GM23338 (cell line): Measurements from ENCODE around the gene CBFA2T3. TPM values are rescaled to one million over a fixed set of nuclear protein-coding genes. Genes with fewer than 3 reads are reported as not detected.

ENCODE experiments used
- ATAC-seq: fragments of 200-7000 bp; cut with Tn5 transposase; 3 replicates; pipeline ENCODE4 v1.9.1; 2020
- DNase-seq: peaks from one replicate; pipeline ENCODE4 v3.0.0-alpha.2; 2015; ENCODE audit warnings: low spot score
- H2AFZ ChIP-seq: fragments of 200-600 bp; sonication (generic); 2 replicates; pipeline ENCODE4 v1.8.0; 2016; ENCODE audit warnings: antibody characterized with exemption, mild to moderate bottlenecking, moderate library complexity
- H3F3A ChIP-seq: fragments of 200-600 bp; sonication (generic); replicated peaks from 2 replicates; pipeline ENCODE4 v1.8.0; 2017; ENCODE audit warnings: antibody characterized with exemption, mixed run types, low read depth
- H3K27ac ChIP-seq: fragments of 200-600 bp; sonication (generic); 2 replicates; pipeline ENCODE4 v1.6.1; 2016; ENCODE audit warnings: low read depth
- H3K27me3 ChIP-seq: fragments of 200-600 bp; sonication (generic); 2 replicates; pipeline ENCODE4 v1.8.0; 2016; ENCODE audit warnings: mild to moderate bottlenecking, mixed run types, moderate library complexity; ENCODE audit not compliant: insufficient read depth
- H3K36me3 ChIP-seq: fragments of 200-600 bp; sonication (generic); 2 replicates; pipeline ENCODE4 v1.8.0; 2016; ENCODE audit warnings: mild to moderate bottlenecking; ENCODE audit not compliant: insufficient read depth
- H3K4me1 ChIP-seq: fragments of 200-600 bp; sonication (generic); 2 replicates; pipeline ENCODE4 v1.8.0; 2016; ENCODE audit warnings: mild to moderate bottlenecking, moderate library complexity; ENCODE audit not compliant: insufficient read depth
- H3K4me2 ChIP-seq: fragments of 200-600 bp; sonication (generic); 2 replicates; pipeline ENCODE4 v1.7.1; 2017; ENCODE audit warnings: mixed run types
- H3K4me3 ChIP-seq: fragments of 200-600 bp; sonication (generic); 2 replicates; pipeline ENCODE4 v1.6.1; 2016; ENCODE audit warnings: mixed run types
- H3K79me2 ChIP-seq: fragments of 200-600 bp; sonication (generic); replicated peaks from 2 replicates; pipeline ENCODE4 v1.8.0; 2017; ENCODE audit warnings: mild to moderate bottlenecking; ENCODE audit not compliant: insufficient read depth
- H3K9me2 ChIP-seq: fragments of 200-600 bp; sonication (generic); 2 replicates; pipeline ENCODE4 v1.8.0; 2017; ENCODE audit not compliant: insufficient read depth
- H4K20me1 ChIP-seq: fragments of 200-600 bp; sonication (generic); replicated peaks from 2 replicates; pipeline ENCODE4 v1.8.0; 2017; ENCODE audit warnings: mild to moderate bottlenecking; ENCODE audit not compliant: insufficient read depth
- H3K27ac Mint-ChIP-seq: 2 replicates; pipeline ENCODE4 v1.8.0; 2020; ENCODE audit warnings: inconsistent platforms, mild to moderate bottlenecking, moderate library complexity, mixed read lengths
- H3K27me3 Mint-ChIP-seq: 3 replicates; pipeline ENCODE4 v1.8.0; 2022; ENCODE audit warnings: low read depth, mild to moderate bottlenecking, moderate library complexity, mixed read lengths, inconsistent platforms; ENCODE audit not compliant: insufficient read depth, poor library complexity
- H3K36me3 Mint-ChIP-seq: 3 replicates; pipeline ENCODE4 v1.8.0; 2021; ENCODE audit warnings: low read depth, mild to moderate bottlenecking, inconsistent platforms, moderate library complexity, mixed read lengths
- H3K4me1 Mint-ChIP-seq: 3 replicates; pipeline ENCODE4 v1.8.0; 2020; ENCODE audit warnings: mild to moderate bottlenecking, inconsistent platforms, mixed read lengths
- H3K4me3 Mint-ChIP-seq: 3 replicates; pipeline ENCODE4 v1.8.0; 2021; ENCODE audit warnings: moderate library complexity, mild to moderate bottlenecking, inconsistent platforms, mixed read lengths
- H3K9me3 Mint-ChIP-seq: 3 replicates; pipeline ENCODE4 v1.8.0; 2020; ENCODE audit warnings: moderate library complexity, mild to moderate bottlenecking, inconsistent platforms, mixed read lengths
- CREB1 ChIP-seq: fragments of 250-450 bp; sonication (Bioruptor Pico); IDR thresholded peaks from 2 replicates; pipeline ENCODE4 v1.5.0; 2020; ENCODE audit warnings: low read depth, mild to moderate bottlenecking, moderate library complexity
- CTCF ChIP-seq, 2 experiments: fragments of 200-600 bp in 1 of 2; sonication (generic) in 1 of 2; conservative IDR thresholded peaks; 2 replicates each; pipeline versions ENCODE4 v1.5.1 to v1.6.1; 2016 to 2017; ENCODE audit warnings: antibody characterized with exemption in 2 of 2, low read depth in 2 of 2, mild to moderate bottlenecking in 2 of 2, moderate library complexity in 1 of 2
- ETS1 ChIP-seq: IDR thresholded peaks from 2 replicates; pipeline ENCODE4 v1.6.1; 2016; ENCODE audit warnings: antibody characterized with exemption
- EZH2 ChIP-seq: fragments of 200-600 bp; sonication (generic); IDR thresholded peaks from one replicate; pipeline ENCODE4 v1.8.0; 2017; ENCODE audit warnings: antibody characterized with exemption, mild to moderate bottlenecking, low read depth; ENCODE audit not compliant: unreplicated experiment
- EZH2phosphoT487 ChIP-seq: fragments of 200-600 bp; sonication (generic); IDR thresholded peaks from one replicate; pipeline ENCODE4 v1.8.1; 2018; ENCODE audit warnings: antibody characterized with exemption; ENCODE audit not compliant: unreplicated experiment
- JUNB ChIP-seq: IDR thresholded peaks from one replicate; pipeline ENCODE4 v1.6.1; 2016; ENCODE audit warnings: antibody characterized with exemption; ENCODE audit not compliant: unreplicated experiment
- NANOG ChIP-seq: IDR thresholded peaks from 2 replicates; pipeline ENCODE4 v1.6.1; 2016; ENCODE audit warnings: antibody characterized with exemption, borderline replicate concordance
- POLR2AphosphoS5 ChIP-seq: IDR thresholded peaks from 2 replicates; pipeline ENCODE4 v1.6.1; 2016; ENCODE audit warnings: antibody characterized with exemption, low read depth
- STAT1 ChIP-seq: IDR thresholded peaks from one replicate; pipeline ENCODE4 v1.6.1; 2016; ENCODE audit warnings: antibody characterized with exemption; ENCODE audit not compliant: unreplicated experiment
- ZNF114 ChIP-seq: fragments of 250-450 bp; sonication (Bioruptor Pico); IDR thresholded peaks from 2 replicates; pipeline ENCODE4 v1.5.0; 2020; ENCODE audit warnings: mild to moderate bottlenecking, moderate library complexity
- ZNF331 ChIP-seq: fragments of 250-450 bp; sonication (Bioruptor Pico); IDR thresholded peaks from 2 replicates; pipeline ENCODE4 v1.5.0; 2020; ENCODE audit warnings: low read depth, mild to moderate bottlenecking, moderate library complexity
- polyA plus RNA-seq: library from polyadenylated mRNA; unstranded; fragments of >200 nt; fragmentation: Nextera tagmentation; extraction: Ambion mirVana; gene quantifications from 2 replicates; pipeline ENCODE4 v1.2.1, GENCODE V29; 2016
- total RNA-seq: library from RNA; depleted of rRNA; stranded (reverse); fragments of >200 nt; shearing (Covaris generic); gene quantifications from 2 replicates; pipeline ENCODE4 v1.2.3, GENCODE V29; 2014
- TF ChIP-seq, protein P1 (sequence below): IDR thresholded peaks from one replicate; pipeline ENCODE4 v1.6.1; 2018; ENCODE audit warnings: antibody characterized with exemption; ENCODE audit not compliant: unreplicated experiment
- TF ChIP-seq, protein P2 (sequence below): fragments of 250-450 bp; sonication (Bioruptor Pico); IDR thresholded peaks from 2 replicates; pipeline ENCODE4 v1.5.0; 2020; ENCODE audit warnings: mild to moderate bottlenecking, moderate library complexity

Gene CBFA2T3
- total and polyA plus RNA-seq, 2 experiments from 2014 or later = 0.87 to 1.5 TPM

DNA sequence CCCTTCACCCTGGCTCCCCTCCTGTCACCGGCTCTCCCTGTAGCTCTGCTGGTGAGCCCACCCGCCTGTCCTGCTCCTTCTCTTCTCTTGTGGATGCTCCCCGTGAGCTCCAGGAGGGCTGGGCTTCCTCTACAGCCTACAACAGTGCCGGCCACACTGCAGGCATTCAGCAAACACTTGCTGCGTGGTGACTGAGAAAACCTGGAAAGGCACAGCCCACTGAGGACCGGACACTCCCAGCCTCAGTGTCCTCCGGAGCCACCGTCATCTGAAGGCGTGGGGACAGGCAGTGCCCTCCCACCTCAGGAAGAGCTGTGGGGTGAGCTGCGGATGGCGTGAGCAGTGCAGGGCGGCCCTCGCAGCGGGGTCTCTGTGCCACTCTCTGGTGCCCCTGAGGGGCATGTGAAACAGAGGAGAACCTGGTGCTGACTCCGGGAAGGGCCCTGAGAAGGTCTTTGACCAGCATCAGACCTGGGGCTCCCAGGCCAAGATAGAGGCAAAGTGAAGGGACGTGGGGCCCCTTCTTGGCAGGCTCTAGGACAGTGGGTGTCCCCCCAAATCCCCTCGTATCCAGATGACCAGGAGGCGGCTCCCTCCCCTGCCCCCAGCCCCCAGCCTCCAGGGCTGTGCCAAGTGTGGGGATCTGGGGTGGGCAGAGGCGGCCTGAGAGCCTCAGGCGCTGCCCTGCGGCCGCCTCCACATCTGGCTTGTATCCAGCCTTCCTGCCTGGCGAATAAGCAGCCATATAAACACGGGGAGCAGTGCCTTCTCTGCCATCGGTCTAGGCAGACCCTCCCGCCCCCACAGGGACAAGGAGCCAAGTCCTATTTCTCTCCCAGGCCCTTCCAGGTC, 66.5 kb downstream of the CBFA2T3 start:
- Histone ChIP-seq H3K27me3 (no peaks in the 10 kb centered on the region), H3K4me2 (no peak overlapping the region), H3K27ac (no peak overlapping the region), H4K20me1 (no peaks in the 10 kb centered on the region), H3K4me3 (no peak overlapping the region), H3K9me2 (no peaks in the 10 kb centered on the region), H3K4me1 (no peaks in the 10 kb centered on the region), H3K36me3 (no peaks in the 10 kb centered on the region), H3F3A (no peaks in the 10 kb centered on the region), H3K79me2 (no peaks in the 10 kb centered on the region), H2AFZ (no peak overlapping the region)
- no peak for DNase-seq
- no peak for TF ChIP-seq CREB1 (CRISPR knock-in tag)
- TF ChIP-seq POLR2AphosphoS5 = no peak
- TF ChIP-seq NANOG = no peak
- TF ChIP-seq, protein P1, sequence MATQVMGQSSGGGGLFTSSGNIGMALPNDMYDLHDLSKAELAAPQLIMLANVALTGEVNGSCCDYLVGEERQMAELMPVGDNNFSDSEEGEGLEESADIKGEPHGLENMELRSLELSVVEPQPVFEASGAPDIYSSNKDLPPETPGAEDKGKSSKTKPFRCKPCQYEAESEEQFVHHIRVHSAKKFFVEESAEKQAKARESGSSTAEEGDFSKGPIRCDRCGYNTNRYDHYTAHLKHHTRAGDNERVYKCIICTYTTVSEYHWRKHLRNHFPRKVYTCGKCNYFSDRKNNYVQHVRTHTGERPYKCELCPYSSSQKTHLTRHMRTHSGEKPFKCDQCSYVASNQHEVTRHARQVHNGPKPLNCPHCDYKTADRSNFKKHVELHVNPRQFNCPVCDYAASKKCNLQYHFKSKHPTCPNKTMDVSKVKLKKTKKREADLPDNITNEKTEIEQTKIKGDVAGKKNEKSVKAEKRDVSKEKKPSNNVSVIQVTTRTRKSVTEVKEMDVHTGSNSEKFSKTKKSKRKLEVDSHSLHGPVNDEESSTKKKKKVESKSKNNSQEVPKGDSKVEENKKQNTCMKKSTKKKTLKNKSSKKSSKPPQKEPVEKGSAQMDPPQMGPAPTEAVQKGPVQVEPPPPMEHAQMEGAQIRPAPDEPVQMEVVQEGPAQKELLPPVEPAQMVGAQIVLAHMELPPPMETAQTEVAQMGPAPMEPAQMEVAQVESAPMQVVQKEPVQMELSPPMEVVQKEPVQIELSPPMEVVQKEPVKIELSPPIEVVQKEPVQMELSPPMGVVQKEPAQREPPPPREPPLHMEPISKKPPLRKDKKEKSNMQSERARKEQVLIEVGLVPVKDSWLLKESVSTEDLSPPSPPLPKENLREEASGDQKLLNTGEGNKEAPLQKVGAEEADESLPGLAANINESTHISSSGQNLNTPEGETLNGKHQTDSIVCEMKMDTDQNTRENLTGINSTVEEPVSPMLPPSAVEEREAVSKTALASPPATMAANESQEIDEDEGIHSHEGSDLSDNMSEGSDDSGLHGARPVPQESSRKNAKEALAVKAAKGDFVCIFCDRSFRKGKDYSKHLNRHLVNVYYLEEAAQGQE = no peak
- TF ChIP-seq ZNF114 (CRISPR knock-in tag) = no peak
- TF ChIP-seq ZNF331 (CRISPR knock-in tag) = no peak
- no peak for TF ChIP-seq JUNB
- TF ChIP-seq EZH2 = no peak
- no peak for TF ChIP-seq STAT1
- TF ChIP-seq, protein P2, sequence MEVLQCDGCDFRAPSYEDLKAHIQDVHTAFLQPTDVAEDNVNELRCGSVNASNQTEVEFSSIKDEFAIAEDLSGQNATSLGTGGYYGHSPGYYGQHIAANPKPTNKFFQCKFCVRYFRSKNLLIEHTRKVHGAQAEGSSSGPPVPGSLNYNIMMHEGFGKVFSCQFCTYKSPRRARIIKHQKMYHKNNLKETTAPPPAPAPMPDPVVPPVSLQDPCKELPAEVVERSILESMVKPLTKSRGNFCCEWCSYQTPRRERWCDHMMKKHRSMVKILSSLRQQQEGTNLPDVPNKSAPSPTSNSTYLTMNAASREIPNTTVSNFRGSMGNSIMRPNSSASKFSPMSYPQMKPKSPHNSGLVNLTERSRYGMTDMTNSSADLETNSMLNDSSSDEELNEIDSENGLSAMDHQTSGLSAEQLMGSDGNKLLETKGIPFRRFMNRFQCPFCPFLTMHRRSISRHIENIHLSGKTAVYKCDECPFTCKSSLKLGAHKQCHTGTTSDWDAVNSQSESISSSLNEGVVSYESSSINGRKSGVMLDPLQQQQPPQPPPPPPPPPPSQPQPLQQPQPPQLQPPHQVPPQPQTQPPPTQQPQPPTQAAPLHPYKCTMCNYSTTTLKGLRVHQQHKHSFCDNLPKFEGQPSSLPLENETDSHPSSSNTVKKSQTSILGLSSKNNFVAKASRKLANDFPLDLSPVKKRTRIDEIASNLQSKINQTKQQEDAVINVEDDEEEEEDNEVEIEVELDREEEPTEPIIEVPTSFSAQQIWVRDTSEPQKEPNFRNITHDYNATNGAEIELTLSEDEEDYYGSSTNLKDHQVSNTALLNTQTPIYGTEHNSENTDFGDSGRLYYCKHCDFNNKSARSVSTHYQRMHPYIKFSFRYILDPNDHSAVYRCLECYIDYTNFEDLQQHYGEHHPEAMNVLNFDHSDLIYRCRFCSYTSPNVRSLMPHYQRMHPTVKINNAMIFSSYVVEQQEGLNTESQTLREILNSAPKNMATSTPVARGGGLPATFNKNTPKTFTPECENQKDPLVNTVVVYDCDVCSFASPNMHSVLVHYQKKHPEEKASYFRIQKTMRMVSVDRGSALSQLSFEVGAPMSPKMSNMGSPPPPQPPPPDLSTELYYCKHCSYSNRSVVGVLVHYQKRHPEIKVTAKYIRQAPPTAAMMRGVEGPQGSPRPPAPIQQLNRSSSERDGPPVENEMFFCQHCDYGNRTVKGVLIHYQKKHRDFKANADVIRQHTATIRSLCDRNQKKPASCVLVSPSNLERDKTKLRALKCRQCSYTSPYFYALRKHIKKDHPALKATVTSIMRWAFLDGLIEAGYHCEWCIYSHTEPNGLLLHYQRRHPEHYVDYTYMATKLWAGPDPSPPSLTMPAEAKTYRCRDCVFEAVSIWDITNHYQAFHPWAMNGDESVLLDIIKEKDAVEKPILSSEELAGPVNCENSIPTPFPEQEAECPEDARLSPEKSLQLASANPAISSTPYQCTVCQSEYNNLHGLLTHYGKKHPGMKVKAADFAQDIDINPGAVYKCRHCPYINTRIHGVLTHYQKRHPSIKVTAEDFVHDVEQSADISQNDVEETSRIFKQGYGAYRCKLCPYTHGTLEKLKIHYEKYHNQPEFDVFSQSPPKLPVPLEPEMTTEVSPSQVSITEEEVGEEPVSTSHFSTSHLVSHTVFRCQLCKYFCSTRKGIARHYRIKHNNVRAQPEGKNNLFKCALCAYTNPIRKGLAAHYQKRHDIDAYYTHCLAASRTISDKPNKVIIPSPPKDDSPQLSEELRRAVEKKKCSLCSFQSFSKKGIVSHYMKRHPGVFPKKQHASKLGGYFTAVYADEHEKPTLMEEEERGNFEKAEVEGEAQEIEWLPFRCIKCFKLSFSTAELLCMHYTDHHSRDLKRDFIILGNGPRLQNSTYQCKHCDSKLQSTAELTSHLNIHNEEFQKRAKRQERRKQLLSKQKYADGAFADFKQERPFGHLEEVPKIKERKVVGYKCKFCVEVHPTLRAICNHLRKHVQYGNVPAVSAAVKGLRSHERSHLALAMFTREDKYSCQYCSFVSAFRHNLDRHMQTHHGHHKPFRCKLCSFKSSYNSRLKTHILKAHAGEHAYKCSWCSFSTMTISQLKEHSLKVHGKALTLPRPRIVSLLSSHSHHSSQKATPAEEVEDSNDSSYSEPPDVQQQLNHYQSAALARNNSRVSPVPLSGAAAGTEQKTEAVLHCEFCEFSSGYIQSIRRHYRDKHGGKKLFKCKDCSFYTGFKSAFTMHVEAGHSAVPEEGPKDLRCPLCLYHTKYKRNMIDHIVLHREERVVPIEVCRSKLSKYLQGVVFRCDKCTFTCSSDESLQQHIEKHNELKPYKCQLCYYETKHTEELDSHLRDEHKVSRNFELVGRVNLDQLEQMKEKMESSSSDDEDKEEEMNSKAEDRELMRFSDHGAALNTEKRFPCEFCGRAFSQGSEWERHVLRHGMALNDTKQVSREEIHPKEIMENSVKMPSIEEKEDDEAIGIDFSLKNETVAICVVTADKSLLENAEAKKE (CRISPR knock-in tag) = no peak
- TF ChIP-seq EZH2phosphoT487 = no peak
- no peak for TF ChIP-seq CTCF (conservative IDR thresholded peaks at IDR 0.05; ENCODE audit: low read depth in 2 of 2)
- no peak for TF ChIP-seq ETS1
- no peak overlapping the region for H3K4me3 Mint-ChIP-seq
- no peak for ATAC-seq
- no peak overlapping the region for H3K27ac Mint-ChIP-seq
- no peaks in the 10 kb centered on the region; the same call in 1 of the 3 replicates for H3K9me3 Mint-ChIP-seq
- peaks cover 3% of the 10 kb centered on the region; the same call in 1 of the 3 replicates for H3K4me1 Mint-ChIP-seq
- H3K27me3 Mint-ChIP-seq = peaks cover 10% of the 10 kb centered on the region
- no peaks in the 10 kb centered on the region; the same call in 2 of the 3 replicates for H3K36me3 Mint-ChIP-seq
